NCI-H2196 (cell line): ENCODE data around the gene SHC2.

Experiments
- DNase-seq: peaks from one replicate; lab custom pipeline; 2025; ENCODE audit not compliant: unreplicated experiment; lab: John Stamatoyannopoulos, UW

SHC2 gene, protein sequence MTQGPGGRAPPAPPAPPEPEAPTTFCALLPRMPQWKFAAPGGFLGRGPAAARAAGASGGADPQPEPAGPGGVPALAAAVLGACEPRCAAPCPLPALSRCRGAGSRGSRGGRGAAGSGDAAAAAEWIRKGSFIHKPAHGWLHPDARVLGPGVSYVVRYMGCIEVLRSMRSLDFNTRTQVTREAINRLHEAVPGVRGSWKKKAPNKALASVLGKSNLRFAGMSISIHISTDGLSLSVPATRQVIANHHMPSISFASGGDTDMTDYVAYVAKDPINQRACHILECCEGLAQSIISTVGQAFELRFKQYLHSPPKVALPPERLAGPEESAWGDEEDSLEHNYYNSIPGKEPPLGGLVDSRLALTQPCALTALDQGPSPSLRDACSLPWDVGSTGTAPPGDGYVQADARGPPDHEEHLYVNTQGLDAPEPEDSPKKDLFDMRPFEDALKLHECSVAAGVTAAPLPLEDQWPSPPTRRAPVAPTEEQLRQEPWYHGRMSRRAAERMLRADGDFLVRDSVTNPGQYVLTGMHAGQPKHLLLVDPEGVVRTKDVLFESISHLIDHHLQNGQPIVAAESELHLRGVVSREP

DNA sequence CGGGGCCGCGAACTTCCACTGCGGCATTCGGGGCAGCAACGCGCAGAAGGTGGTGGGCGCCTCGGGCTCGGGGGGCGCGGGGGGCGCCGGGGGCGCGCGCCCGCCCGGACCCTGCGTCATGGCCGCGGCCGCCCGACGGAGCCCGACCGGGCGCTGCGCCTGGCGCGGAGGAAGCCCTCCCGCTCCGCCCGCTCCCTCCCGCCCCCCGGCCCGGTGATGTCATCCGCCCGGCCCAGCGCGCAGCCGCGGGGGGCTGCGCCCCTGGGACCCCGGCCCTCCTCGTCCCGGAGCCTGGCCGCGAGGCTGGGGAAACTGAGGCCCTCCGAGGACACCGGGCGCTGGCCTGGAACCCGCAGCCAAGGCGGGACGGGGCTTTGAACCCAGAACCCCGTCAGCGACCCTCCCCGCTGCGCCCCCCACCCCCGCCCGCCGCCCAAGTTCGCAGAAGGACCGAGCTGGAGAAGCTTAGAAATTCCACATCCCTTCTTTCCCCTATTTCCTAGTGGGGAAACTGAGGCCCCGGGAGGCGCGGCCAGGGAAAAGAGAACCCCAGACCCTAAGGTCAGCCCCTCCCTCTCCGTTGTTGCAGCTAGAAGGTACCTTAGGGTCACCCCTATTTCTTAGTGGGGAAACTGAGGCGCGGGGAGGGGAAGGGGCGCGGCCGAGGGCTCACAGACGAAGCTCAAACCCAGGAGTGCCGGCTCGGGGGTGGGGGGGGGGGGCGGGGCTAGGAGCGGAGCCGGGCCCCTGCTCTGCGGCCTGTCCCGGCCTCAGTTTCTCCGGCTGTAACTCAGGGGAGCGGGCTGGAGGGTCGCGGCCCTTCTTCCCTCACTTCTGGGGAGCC lies at the start of gene SHC2:
Gene SHC2 (minus strand): TSS at position 157 of the 844 bp plus-strand sequence. CDS start 37 bp downstream, at position 120.
- DNase-seq, result peak; percentile 47

GRCh38 chr19:508204-509150 lies 47.6 kb upstream of the SHC2 start:
- no peak for DNase-seq

GRCh38 chr19:507286-508203 lies 46.7 kb upstream of the SHC2 start, which contains the start of gene TPGS1:
TSS of gene TPGS1 (plus strand) at chr19:507497. CDS start at chr19:507507, 10 bp downstream.
- peak; percentile 83 for DNase-seq

DNA sequence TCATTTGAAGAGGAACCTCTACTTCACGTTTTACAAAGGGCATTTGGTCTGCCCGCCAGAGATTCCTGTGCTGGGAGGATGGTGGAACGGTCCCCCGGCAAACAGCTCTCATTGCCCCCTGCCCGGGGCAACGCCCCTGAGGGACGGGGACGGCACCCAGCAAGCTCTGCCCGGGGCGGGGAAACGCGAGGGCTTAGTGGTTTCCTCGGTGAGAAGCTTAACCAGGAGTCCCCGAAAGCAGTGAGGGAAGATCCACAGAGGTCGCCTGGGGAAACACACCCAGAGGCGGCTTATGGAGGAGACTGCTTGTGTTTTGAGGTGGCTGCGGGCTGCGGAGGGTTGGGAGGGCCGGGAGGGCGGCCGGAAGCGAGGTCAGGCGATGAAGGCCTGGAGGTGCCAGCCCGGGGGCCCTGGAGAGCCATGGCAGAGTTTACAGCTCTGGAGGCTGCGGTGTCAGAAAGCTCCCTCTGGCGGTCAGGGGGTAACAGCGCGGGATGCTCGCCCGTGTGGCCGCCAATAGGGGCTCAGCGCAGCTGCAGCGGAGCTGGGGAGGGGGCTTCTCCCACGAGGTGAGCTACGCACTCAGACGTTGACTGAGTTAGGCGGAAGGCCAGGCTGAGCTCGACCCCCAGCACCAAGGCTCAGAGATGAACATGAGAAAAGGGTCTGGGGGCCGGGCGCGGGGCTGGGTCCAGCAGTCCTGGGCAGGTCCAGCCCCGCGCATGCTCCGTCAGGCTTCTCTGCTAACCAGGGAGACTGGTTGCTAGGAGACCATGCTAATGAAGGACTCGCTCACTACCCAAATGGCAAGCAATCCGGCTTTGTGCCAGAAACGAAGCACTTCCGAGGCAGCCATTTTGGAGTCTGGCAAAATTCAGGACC lies 45.8 kb upstream of the SHC2 start:
- DNase-seq, result peak; percentile 99

GRCh38 chr19:504616-505015 lies 43.8 kb upstream of the SHC2 start:
- DNase-seq, result no peak

GRCh38 chr19:501646-502045 lies 40.8 kb upstream of the SHC2 start:
- DNase-seq, result no peak

DNA sequence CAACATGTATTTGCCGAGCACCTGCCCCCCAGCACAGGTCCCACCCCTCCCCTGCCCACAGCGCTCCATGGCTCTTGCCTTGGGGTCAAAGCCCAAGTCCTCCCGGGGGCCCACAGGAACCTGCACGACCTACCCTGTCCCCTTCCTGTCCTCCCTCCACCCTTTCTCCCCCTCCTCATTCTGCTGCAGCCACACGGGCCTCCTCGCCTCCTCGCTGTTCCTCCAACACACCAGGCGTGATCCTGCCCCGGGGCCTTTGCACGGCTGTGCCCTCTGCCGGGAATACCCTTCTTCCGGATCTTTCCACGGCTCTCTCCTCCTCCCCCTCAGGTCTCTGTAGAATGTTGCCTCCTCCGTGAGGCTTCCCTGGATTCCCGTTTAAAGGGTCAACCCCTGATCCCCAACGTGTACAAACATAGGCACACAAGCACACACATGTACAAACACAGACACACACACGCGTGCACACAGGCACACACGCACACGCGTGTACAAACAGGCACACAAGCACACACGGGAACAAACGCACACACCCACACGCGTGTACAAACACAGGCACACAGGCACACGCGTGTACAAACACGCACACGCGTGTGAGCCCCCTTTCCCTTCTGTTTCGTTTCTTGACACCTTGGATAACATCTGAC lies 38.3 kb upstream of the SHC2 start:
- no peak for DNase-seq

DNA sequence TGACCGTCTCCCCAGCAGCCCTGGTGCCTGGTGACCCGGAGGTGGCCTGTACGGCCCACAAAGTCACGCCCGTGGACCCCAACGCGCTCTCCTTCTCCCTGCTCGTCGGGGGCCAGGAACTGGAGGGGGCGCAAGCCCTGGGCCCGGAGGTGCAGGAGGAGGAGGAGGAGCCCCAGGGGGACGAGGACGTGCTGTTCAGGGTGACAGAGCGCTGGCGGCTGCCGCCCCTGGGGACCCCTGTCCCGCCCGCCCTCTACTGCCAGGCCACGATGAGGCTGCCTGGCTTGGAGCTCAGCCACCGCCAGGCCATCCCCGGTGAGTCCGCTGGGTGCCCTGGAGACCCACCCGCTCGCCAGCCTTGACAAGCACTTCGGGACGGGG lies 37.7 kb upstream of the SHC2 start:
- no peak for DNase-seq

DNA sequence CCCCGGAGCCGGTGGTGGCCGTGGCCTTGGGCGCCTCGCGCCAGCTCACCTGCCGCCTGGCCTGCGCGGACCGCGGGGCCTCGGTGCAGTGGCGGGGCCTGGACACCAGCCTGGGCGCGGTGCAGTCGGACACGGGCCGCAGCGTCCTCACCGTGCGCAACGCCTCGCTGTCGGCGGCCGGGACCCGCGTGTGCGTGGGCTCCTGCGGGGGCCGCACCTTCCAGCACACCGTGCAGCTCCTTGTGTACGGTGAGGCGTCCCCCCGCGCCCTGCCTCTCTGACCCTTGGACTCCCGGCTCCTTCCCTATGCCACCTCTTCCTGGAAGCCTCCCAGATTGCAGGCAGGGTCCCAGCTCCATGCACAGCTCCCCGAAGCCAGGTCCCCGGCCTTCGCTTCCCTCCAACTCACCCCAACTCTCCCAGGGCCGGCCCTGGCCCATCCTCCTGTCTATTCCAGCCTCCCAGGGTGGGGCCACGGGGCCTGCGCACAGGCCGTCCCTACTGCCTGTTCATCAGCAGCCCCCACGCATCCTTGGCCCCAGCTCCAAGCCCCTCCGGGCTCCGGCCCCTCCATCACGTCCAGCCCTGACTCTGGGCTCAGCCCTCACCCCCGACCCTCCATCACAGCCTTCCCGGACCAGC lies 37.2 kb upstream of the SHC2 start:
- no peak for DNase-seq

DNA sequence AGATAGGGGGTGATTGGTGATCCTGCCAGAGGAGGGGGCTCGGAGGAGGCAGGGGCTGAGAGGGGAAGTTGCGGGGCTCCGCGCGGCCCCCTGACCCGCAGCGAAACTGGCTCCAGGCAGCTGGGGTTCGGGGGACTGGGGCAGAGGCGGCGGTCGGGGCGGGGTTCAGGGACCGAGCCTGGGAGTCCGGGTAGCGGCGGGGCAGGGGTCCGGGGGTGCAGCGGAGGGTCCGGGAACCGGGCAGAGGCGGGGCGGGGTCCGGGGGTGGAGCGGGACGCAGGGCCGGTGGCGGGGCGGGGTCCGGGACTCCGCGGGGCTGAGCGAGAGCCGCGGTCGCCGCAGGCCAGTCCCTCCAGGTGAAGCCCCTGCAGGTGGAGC lies 36.6 kb upstream of the SHC2 start:
- no peak for DNase-seq

DNA sequence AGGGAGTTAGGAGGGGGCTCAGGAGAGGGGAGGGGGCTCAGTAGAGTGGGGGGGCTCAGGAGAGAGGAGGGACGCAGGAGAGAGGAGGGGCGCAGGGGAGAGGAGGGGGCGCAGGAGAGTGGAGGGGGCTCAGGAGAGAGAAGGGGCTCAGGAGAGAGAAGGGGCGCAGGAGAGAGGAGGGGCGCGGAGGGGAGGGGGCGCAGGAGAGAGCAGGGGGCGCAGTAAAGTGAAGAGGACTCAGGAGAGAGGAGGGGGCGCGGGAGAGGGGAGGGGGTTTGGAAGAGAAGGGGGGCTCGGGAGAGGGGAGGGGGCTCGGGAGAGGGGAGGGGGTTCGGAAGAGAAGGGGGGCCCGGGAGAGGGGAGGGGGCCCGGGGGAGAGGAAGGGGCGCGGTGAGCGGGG lies 36.2 kb upstream of the SHC2 start:
- DNase-seq, result no peak

DNA sequence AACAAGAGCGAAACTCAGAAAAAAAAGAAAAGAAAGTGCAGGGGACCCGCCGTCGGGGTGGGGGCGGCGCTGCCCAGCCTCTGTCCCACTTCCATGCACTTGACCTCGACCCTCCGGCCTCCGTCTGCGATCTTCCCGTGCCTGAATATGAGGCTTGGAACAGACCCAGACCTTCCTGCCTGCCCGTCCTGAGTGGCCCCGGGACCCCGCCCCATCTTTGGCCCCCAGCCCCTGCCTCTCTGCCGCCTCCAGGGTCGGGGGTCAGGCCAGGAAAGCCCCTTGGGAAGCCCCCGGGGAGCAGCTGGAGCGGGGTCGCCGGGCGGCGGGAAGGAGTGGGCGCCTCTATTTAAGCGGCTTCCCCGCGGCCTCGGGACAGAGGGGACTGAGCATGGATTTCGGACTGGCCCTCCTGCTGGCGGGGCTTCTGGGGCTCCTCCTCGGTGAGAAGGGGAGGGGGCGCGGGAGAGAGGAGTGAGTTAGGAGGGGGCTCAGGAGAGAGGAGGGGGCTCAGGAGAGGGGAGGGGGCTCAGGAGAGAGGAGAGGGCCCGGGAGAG lies 35.4 kb upstream of the SHC2 start, which contains the start of gene MADCAM1:
Gene MADCAM1 (plus strand): TSS at position 375 of the 554 bp plus-strand sequence. CDS start 14 bp downstream, at position 389.
- DNase-seq, result no peak

- no peak for DNase-seq
These were observed 34.7 kb upstream of the SHC2 start for GRCh38 chr19:495402-496111.

DNA sequence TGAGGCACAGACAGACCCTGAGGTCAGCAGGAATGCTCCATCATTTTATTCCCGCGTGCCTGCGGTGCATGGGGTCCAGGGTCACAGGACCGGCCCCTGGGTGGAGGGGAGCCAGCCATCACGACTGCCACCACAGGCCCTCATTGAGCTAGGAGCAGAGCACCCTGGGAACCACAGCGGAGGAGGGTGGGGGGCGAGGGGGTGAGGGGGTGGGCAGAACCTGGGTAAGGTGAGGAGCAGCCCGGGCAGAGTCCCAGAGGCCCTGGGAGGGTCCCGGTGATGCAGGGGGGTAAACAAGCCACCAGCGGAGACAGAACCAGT lies 34.2 kb upstream of the SHC2 start:
- DNase-seq, result no peak

GRCh38 chr19:494171-495080 lies 33.6 kb upstream of the SHC2 start:
- no peak for DNase-seq
